Coronary artery (tissue), 2 donors: Measurements from ENCODE around the gene F2RL3.

Source experiments
- DNase-seq: peaks from one replicate; pipeline ENCODE4 v3.0.0-alpha.2; 2017; ENCODE audit warnings: low spot score
- H3K27ac ChIP-seq, 2 donors: fragments of 200-600 bp; sonication (generic); one replicate each; pipeline ENCODE4 v1.5.1; 2016 to 2019
- H3K4me3 ChIP-seq: fragments of 200-600 bp; sonication (generic); 2 replicates; pipeline ENCODE4 v1.5.1; 2016; ENCODE audit warnings: mild to moderate bottlenecking, moderate library complexity
- TF ChIP-seq, protein P1 (sequence below): fragments of 200-600 bp; sonication (generic); IDR thresholded peaks from one replicate; pipeline ENCODE4 v1.5.1; 2019; ENCODE audit warnings: antibody characterized with exemption

The F2RL3 gene

DNA sequence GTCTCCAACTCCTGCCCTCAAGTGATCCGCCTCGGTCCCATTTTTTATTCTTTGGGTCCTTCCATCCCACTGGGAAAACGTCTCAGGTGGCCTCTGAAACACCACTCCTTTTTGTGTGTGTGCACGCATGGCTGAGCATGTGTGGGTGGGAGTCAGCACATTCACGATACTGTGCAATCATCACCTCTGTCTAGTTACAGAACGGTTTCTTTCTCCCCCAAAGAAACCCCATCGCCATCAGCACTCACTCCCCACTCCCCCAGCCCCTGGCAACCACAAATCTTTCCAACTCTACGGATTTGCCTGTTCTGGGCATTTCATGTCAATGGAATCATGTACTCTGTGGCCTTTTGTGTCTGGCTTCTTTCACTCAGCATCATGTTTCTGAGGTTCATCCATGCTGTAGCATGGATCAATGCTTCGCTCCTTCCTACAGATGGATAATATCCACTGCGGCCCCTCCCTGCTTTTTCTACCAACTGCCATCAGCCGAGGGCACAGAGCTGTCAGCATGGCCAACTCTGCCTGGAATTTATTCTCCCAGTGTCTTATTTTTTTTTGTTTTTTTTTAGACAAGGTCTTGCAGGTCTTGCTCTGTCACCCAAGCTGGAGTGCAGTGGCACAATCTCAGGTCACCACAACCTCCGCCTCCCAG, 9.7 kb downstream of the F2RL3 start:
- DNase-seq: no peak
- TF ChIP-seq, protein P1, sequence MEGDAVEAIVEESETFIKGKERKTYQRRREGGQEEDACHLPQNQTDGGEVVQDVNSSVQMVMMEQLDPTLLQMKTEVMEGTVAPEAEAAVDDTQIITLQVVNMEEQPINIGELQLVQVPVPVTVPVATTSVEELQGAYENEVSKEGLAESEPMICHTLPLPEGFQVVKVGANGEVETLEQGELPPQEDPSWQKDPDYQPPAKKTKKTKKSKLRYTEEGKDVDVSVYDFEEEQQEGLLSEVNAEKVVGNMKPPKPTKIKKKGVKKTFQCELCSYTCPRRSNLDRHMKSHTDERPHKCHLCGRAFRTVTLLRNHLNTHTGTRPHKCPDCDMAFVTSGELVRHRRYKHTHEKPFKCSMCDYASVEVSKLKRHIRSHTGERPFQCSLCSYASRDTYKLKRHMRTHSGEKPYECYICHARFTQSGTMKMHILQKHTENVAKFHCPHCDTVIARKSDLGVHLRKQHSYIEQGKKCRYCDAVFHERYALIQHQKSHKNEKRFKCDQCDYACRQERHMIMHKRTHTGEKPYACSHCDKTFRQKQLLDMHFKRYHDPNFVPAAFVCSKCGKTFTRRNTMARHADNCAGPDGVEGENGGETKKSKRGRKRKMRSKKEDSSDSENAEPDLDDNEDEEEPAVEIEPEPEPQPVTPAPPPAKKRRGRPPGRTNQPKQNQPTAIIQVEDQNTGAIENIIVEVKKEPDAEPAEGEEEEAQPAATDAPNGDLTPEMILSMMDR: no peak
- Histone ChIP-seq H3K27ac (no peak overlapping the region), H3K4me3 (no peak overlapping the region)

DNA sequence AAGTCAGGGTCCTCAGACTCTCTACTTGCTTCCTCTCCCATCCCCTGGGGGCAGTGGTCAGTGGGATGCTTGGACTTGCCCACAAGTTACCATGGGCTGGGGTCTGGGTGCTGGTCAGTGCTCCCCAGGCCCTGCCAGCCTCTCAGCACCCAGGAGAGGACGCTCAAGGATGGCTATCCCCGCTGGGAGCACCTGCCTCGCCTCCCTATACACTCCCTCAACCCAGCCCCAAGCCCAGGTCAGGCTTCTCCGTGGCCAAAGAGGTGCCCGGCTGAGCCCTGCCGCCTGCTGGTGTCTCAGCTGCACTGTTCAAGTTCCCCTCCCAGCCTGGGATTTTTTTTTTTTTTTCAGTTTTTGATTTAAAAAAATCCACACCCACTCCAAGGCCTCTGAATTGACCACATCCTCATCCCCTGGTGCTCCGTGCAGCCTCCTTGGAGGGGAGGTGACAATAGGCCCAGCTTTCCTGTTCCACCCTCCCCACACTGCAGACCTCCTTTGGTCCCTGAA, 10.8 kb downstream of the F2RL3 start:
- Histone ChIP-seq H3K4me3 (no peak overlapping the region), H3K27ac (no peak overlapping the region)
- TF ChIP-seq, protein P1: no peak
- DNase-seq: no peak

DNA sequence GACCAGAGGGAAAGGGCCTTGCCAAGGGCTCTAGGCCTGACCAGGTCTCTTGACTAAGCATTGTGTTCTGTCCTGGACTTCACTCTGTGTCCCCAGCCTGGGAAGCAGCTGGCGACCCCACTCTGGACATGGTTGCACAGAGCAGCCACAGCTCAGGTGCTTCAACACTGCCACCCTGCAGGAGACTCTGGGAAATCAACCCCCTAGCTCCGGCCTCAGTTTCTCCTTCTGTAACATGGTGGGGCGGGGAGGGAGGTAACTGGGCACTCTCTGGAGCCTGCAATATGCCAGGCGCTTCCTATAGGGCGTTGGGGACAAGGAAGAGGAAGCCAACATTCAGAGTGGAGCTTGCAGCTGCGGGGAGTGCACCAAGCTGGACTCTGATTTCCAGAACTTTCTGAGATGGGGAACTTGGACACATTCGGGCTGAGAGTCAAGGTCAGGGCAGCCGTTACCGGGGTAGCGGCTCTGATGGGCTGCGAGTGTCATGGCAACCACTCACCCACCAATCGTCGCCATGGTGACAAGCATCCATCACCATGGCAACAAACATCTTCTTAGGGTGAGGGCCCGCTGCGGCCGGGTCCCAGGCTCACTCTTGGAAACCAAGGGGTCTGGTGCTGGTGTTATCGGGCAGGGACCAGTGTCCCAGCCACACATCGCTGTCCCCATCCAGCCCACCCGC, 12.8 kb downstream of the F2RL3 start:
- H3K27ac ChIP-seq: no peak overlapping the region
- TF ChIP-seq, protein P1: no peak
- no peak overlapping the region for H3K4me3 ChIP-seq
- no peak for DNase-seq

DNA sequence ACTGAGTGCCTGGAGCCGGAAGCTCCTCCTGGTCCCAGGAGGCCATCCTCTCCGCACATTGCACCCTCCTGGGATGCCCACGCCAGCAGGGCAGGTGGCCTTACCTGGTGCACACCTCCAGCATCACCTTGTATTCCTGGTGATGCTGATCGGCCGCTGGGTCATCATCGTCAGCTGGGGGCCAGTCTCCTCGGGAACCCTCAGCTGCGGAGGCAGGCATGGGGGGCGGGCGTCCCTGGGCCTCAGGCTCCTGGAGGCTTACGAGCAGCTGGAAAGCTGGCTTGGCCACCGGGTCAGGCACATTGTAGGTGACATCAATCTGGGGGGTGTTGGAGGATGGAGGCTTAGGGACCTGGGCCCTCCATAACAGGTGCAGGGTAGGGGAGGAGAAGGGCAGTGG, 13.7 kb downstream of the F2RL3 start:
- Histone ChIP-seq H3K27ac (no peak overlapping the region), H3K4me3 (no peak overlapping the region)
- TF ChIP-seq, protein P1: no peak
- DNase-seq: no peak

DNA sequence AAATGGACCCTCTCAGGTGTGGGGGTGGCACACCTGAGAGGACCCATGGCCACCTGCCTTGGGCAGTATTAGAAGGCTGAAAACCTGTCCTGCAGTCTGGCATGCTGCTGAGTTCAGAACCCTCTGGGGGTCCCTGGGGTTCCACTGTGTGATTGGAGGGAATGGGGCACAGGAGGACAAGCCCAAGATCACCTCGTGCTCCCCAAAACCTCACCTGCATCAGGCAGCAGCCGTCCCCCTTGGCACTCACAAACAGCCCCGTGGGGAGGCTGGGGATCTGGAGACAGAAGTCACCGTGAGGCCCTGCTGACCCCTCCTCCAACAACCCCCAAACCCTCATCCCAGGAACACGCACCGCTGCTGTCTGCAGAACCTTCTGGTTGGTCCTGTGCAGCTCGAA, 14.5 kb downstream of the F2RL3 start:
- no peak for DNase-seq

DNA sequence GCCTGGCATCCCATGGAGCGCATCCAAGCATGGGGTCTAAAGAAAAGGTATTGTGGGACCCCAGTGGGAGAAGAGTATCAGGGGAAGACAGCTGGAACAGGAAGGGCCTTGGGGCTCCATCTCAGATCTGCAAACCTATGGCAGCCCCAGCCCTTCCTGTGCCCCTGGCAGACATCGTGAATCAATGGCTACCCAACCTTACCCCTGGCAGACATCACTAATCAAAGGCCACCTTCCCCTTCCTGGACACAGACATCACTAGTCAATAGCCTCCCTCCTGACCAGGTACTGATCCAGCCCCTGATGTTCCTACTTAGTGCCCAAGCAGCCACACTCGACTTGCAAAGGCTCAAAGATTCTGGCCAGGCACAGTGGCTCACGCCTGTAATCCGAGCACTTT, 15.8 kb downstream of the F2RL3 start:
- Histone ChIP-seq H3K4me3 (no peak overlapping the region), H3K27ac (no peak overlapping the region)
- no peak for DNase-seq
- TF ChIP-seq, protein P1: no peak

More for the DNA sequence above, 14.5 kb downstream of the F2RL3 start:
- Histone ChIP-seq H3K4me3 (no peak overlapping the region), H3K27ac (no peak overlapping the region)
- TF ChIP-seq, protein P1: no peak

DNA sequence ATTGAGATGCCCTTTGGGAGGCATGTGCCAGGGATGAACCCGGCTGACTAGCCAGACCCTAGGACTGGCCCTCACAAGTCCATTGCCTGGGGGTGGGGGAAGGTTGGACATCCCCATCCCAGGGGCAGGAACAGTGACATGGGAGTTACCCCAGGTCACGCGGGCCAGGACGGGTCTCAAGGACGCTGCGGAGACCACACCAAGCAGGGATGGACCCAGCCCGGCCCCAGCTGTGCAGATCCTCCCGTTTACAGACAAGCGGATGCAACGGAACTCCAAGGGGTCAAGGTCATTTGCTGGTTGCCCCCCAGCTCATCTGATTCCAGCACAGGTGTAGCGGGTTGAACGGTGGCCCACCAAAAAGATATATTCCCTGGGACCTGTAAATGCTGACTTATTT, 20.0 kb downstream of the F2RL3 start:
- H3K4me3 ChIP-seq: no peak overlapping the region
- no peak for DNase-seq
- TF ChIP-seq, protein P1: no peak
- H3K27ac ChIP-seq: no peak overlapping the region
